Measurements from ENCODE around the gene LMCD1.

Gene LMCD1

GRCh38 chr3:8473029-8473428 is 28.6 kb upstream of the LMCD1 start:
- H3K4me3 Mint-ChIP-seq, result no peak overlapping the region
- H3K27ac Mint-ChIP-seq, result no peak overlapping the region
- peaks cover 11% of the 10 kb centered on the region for H3K27me3 Mint-ChIP-seq
- H3K36me3 Mint-ChIP-seq (ENCODE audit: low read depth), result no peaks in the 10 kb centered on the region
- H3K4me1 Mint-ChIP-seq (ENCODE audit: low read depth), result no peaks in the 10 kb centered on the region
- H3K9me3 Mint-ChIP-seq, result no peaks in the 10 kb centered on the region

- H3K27ac Mint-ChIP-seq, result no peak overlapping the region
- H3K36me3 Mint-ChIP-seq (ENCODE audit: low read depth), result no peaks in the 10 kb centered on the region
- H3K27me3 Mint-ChIP-seq, result peaks cover 4% of the 10 kb centered on the region
- no peak overlapping the region for H3K4me3 Mint-ChIP-seq
- H3K9me3 Mint-ChIP-seq, result no peaks in the 10 kb centered on the region
- H3K4me1 Mint-ChIP-seq (ENCODE audit: low read depth), result no peaks in the 10 kb centered on the region
These were observed 27.6 kb upstream of the LMCD1 start for GRCh38 chr3:8473990-8474389.

GRCh38 chr3:8474991-8475390 is 26.6 kb upstream of the LMCD1 start:
- peaks cover 4% of the 10 kb centered on the region for H3K27me3 Mint-ChIP-seq
- H3K9me3 Mint-ChIP-seq, result no peaks in the 10 kb centered on the region
- H3K4me1 Mint-ChIP-seq (ENCODE audit: low read depth), result no peaks in the 10 kb centered on the region
- H3K27ac Mint-ChIP-seq, result no peak overlapping the region
- no peaks in the 10 kb centered on the region for H3K36me3 Mint-ChIP-seq (ENCODE audit: low read depth)
- no peak overlapping the region for H3K4me3 Mint-ChIP-seq

DNA sequence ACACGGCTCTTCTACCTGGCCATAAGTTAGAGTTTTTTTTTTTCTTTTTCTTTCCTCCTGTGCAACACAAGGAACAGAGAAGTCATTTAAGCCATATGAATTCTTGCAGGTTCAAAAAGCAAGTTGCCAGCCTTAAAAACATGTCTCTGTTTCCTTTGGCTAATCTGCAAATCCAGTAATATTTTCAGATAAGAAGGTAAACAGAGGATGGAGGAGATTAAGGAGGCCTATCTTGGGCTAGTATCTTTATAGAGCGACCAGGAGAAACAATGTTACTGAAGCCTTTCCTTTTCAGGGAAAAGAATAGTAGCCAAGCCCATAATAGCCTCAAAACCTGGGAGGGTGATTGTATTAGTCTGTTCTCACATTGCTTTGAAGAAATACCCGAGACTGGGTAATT is 20.9 kb upstream of the LMCD1 start:
- Mint-ChIP-seq H3K9me3 (no peaks in the 10 kb centered on the region), H3K27ac (no peak overlapping the region), H3K4me1 (ENCODE audit: low read depth) (no peaks in the 10 kb centered on the region), H3K4me3 (no peak overlapping the region), H3K36me3 (ENCODE audit: low read depth) (no peaks in the 10 kb centered on the region), H3K27me3 (no peaks in the 10 kb centered on the region)

DNA sequence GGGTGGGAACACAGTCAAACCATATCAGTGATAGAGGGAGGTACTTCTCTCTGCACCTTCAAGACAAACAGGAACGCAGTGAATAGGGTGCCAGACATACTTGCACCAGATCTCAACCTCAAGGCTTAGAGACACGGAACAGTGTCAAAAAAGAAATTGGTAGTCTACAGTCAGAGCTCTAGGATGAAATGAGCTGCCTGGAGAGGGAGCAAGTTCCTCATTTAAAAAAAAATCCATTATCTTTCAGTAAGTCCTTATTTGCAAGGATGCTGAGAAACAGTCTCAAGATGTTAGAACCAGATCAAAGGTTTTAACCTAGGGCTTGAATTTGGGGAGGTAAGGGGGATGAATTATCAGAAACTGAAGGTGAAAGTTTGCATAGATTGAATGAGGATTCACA is 20.2 kb upstream of the LMCD1 start:
- Mint-ChIP-seq H3K4me1 (ENCODE audit: low read depth) (no peaks in the 10 kb centered on the region), H3K4me3 (no peak overlapping the region), H3K36me3 (ENCODE audit: low read depth) (no peaks in the 10 kb centered on the region), H3K27me3 (no peaks in the 10 kb centered on the region), H3K27ac (no peak overlapping the region), H3K9me3 (no peaks in the 10 kb centered on the region)

- Mint-ChIP-seq H3K4me3 (no peak overlapping the region), H3K27me3 (no peaks in the 10 kb centered on the region), H3K4me1 (ENCODE audit: low read depth) (no peaks in the 10 kb centered on the region)
These were observed 19.4 kb upstream of the LMCD1 start for GRCh38 chr3:8482263-8482662.

DNA sequence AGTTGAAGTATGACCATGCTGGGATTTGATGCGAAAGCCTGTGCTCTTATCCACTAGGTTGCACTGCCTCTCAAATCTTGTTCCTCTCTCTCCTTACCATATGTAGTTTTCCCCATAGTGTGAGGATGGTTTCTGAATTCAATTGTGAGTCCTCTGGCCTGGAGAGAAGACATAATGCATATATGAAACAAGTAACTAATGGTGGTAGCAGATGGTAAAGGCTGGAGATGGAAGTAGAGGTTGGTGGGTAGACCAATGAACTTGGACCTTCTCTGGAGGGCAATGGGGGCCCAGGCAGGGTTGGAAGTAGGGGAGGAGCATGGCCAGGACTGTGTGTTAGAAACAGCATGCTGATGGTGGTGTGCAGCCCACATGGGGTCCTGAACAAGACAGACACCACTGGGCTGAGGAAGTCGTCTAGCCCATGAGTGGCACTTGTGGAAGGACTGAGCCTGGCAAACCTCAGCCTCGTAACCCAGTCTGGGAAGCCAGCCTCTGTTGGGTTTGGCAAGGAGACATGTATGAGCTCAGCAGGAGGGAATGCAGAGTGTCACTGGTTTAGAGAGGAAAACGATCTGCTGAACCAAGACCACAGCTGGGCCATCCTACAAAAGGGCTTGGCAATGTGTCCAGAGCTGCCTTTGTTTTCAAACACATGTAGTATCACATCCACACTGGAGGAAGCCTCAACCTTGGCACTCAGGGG is 18.5 kb upstream of the LMCD1 start:
- Mint-ChIP-seq H3K36me3 (ENCODE audit: low read depth) (no peaks in the 10 kb centered on the region), H3K4me3 (no peak overlapping the region), H3K9me3 (no peaks in the 10 kb centered on the region), H3K4me1 (ENCODE audit: low read depth) (no peaks in the 10 kb centered on the region), H3K27me3 (no peaks in the 10 kb centered on the region), H3K27ac (no peak overlapping the region)

More at GRCh38 chr3:8482263-8482662, 19.4 kb upstream of the LMCD1 start:
- H3K27ac Mint-ChIP-seq, result no peak overlapping the region
- H3K9me3 Mint-ChIP-seq, result no peaks in the 10 kb centered on the region
- no peaks in the 10 kb centered on the region for H3K36me3 Mint-ChIP-seq (ENCODE audit: low read depth)

DNA sequence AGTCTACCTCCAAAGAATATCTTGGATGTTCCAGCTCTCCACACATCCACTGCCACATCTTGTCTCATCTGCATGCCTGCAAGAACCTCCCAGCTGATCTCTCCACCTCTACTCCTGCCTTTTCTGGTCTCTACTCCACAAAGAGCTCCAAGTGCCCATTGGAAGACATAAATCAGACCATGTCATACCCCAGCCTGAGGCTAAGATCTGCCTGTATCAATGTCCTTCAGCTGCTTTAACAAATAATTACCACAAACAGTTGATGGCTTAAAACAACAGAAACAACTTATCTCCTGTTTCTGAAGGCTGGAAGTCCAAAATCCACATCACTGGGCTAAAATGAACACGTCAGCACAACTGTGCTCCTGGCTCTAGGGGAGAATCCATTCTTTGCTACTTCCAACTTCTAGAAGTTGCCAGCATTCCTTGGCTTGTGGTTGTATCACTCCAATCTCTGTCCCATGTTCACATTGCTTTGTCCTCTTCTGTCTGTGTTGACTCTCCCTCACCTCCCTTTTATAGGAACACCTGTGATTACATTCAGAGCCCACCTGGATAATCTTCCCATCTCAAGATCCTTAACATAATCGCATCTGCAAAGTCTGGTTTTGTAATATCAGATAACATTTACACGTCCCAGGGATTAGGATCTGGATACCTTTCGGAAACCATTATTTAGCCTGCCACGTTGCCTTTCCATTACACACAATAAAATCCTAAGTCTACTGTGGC is 17.0 kb upstream of the LMCD1 start:
- Mint-ChIP-seq H3K4me1 (ENCODE audit: low read depth) (no peaks in the 10 kb centered on the region), H3K9me3 (no peaks in the 10 kb centered on the region), H3K4me3 (no peak overlapping the region), H3K27ac (no peak overlapping the region), H3K27me3 (no peaks in the 10 kb centered on the region), H3K36me3 (ENCODE audit: low read depth) (no peaks in the 10 kb centered on the region)

DNA sequence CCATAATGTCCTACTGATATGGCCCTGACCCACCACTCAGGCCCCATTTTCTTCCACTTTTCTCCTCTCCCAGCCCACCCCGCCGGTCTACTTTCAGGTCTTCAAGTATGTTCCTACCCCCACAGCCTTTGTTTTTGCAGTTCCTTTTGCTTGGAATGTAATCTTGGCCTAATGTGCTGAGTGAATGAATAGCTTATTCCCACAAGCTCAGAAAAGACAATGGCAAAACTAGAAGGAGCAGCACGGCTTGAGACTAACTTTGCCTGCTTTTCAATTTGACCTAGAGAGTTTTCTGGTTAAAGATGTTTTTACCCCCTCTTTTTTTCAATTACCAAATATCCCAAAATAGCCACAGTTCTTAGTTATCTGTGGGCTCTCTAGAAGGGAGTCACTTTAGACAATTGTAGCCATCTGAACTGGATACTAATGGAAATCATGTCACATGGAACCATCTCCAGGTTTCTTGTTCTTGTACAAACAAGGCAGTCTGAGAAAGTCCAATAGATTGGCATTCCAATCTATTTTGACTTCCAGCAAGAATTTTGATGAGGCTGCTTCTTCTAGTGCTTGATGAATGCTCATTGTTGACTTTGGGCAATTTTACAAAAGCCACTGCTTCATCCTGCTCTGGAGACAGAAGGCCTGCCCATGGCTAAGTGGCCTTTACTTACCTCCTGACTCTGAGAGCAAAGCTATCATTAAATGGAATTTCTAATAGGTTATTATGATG is 16.3 kb upstream of the LMCD1 start:
- no peaks in the 10 kb centered on the region for H3K36me3 Mint-ChIP-seq (ENCODE audit: low read depth)
- no peak overlapping the region for H3K4me3 Mint-ChIP-seq
- no peaks in the 10 kb centered on the region for H3K4me1 Mint-ChIP-seq (ENCODE audit: low read depth)
- H3K9me3 Mint-ChIP-seq, result no peaks in the 10 kb centered on the region
- H3K27ac Mint-ChIP-seq, result no peak overlapping the region
- no peaks in the 10 kb centered on the region for H3K27me3 Mint-ChIP-seq

GRCh38 chr3:8485943-8486342 is 15.7 kb upstream of the LMCD1 start:
- H3K9me3 Mint-ChIP-seq, result no peaks in the 10 kb centered on the region
- no peaks in the 10 kb centered on the region for H3K36me3 Mint-ChIP-seq (ENCODE audit: low read depth)
- H3K27me3 Mint-ChIP-seq, result no peaks in the 10 kb centered on the region
- no peak overlapping the region for H3K27ac Mint-ChIP-seq
- no peak overlapping the region for H3K4me3 Mint-ChIP-seq
- no peaks in the 10 kb centered on the region for H3K4me1 Mint-ChIP-seq (ENCODE audit: low read depth)

GRCh38 chr3:8486434-8486833 is 15.2 kb upstream of the LMCD1 start:
- H3K27me3 Mint-ChIP-seq, result no peaks in the 10 kb centered on the region
- no peak overlapping the region for H3K4me3 Mint-ChIP-seq
- no peak overlapping the region for H3K27ac Mint-ChIP-seq
- no peaks in the 10 kb centered on the region for H3K4me1 Mint-ChIP-seq (ENCODE audit: low read depth)
- H3K9me3 Mint-ChIP-seq, result no peaks in the 10 kb centered on the region
- H3K36me3 Mint-ChIP-seq (ENCODE audit: low read depth), result no peaks in the 10 kb centered on the region

DNA sequence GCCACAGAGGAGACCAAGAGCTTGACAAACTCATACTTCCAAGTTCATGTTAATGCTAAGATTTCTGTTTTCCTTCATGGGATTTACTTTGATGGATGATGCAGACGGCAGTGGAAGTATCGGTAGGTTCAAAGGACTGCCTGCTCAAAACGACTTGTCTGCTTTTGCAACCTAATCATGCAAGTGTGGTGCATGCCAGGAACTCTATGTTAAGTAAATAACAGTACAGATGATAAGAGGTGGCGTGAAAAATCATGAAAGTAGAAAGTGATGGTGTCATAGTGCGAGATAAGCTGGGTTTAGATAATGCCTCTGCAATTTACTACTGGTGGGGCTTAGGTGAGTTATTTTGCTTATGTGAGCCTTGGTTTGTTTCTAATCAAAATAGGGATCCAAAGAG is 14.7 kb upstream of the LMCD1 start:
- Mint-ChIP-seq H3K36me3 (ENCODE audit: low read depth) (no peaks in the 10 kb centered on the region), H3K9me3 (no peaks in the 10 kb centered on the region), H3K4me3 (no peak overlapping the region), H3K27me3 (no peaks in the 10 kb centered on the region), H3K4me1 (ENCODE audit: low read depth) (no peaks in the 10 kb centered on the region), H3K27ac (no peak overlapping the region)

- H3K4me3 Mint-ChIP-seq, result no peak overlapping the region
- no peak overlapping the region for H3K27ac Mint-ChIP-seq
- H3K4me1 Mint-ChIP-seq (ENCODE audit: low read depth), result no peaks in the 10 kb centered on the region
- no peaks in the 10 kb centered on the region for H3K27me3 Mint-ChIP-seq
- no peaks in the 10 kb centered on the region for H3K36me3 Mint-ChIP-seq (ENCODE audit: low read depth)
- H3K9me3 Mint-ChIP-seq, result no peaks in the 10 kb centered on the region
These were observed 13.2 kb upstream of the LMCD1 start for GRCh38 chr3:8488411-8488810.

DNA sequence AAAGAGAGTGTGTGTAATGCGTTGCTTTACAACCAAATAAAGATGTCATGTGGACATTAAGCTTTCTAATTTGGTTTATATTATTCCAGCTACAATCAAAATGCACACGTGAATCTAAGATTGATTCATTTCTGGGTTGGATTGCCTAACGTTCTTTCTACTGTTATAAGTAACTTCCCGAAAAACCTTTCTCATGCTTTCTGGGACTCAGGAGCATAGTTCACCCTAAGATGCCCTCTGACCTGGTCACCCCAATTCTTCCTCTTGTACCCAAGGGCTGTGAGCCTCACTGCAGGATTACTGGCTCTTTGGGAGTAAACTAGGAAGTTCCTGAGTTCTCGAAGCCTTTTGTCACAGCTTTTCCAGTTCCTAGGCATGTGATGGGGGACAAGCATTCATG is 12.7 kb upstream of the LMCD1 start:
- Mint-ChIP-seq H3K9me3 (no peaks in the 10 kb centered on the region), H3K27ac (no peak overlapping the region), H3K36me3 (ENCODE audit: low read depth) (no peaks in the 10 kb centered on the region), H3K27me3 (no peaks in the 10 kb centered on the region), H3K4me1 (ENCODE audit: low read depth) (no peaks in the 10 kb centered on the region), H3K4me3 (no peak overlapping the region)

GRCh38 chr3:8489278-8489792 is 12.3 kb upstream of the LMCD1 start:
- no peaks in the 10 kb centered on the region for H3K9me3 Mint-ChIP-seq
- no peaks in the 10 kb centered on the region for H3K36me3 Mint-ChIP-seq (ENCODE audit: low read depth)
- no peaks in the 10 kb centered on the region for H3K4me1 Mint-ChIP-seq (ENCODE audit: low read depth)
- H3K27me3 Mint-ChIP-seq, result no peaks in the 10 kb centered on the region
- no peak overlapping the region for H3K4me3 Mint-ChIP-seq
- no peak overlapping the region for H3K27ac Mint-ChIP-seq
